ENCODE measurements around the gene RFTN2.

- no peak for TF ChIP-seq CTCF (IDR thresholded peaks at IDR 0.05)
- no peak for TF ChIP-seq EP300 (IDR thresholded peaks at IDR 0.05)
Measured at GRCh38 chr2:197717863-197718262, 42.5 kb upstream of the RFTN2 start.

Data from sigmoid colon (tissue), 4 donors.